Esophagus muscularis mucosa (tissue), 4 donors: ENCODE data around the gene S1PR2. TPM values are rescaled to one million over a fixed set of nuclear protein-coding genes. Genes with fewer than 3 reads are reported as not detected.

Source experiments
- DNase-seq: peaks from one replicate; pipeline ENCODE4 v3.0.0-alpha.2; 2017; ENCODE audit errors: extremely low spot score
- H3K27ac ChIP-seq, 4 donors: fragments of 200-600 bp; sonication (generic); replicated peaks in 1 of 4; 1 replicate in 3 of 4; 2 replicates in 1 of 4; pipeline ENCODE4 v1.5.1; 2016 to 2019; ENCODE audit warnings: mild to moderate bottlenecking in 1 of 4
- H3K27me3 ChIP-seq, 4 donors: fragments of 200-600 bp; sonication (generic); one replicate each; pipeline versions ENCODE4 v1.5.1 to v1.6.0; 2016 to 2019
- H3K36me3 ChIP-seq, 4 donors: fragments of 200-600 bp; sonication (generic); one replicate each; pipeline ENCODE4 v1.5.1; 2016 to 2019
- H3K4me1 ChIP-seq, 4 donors: fragments of 200-600 bp; sonication (generic); one replicate each; pipeline ENCODE4 v1.5.1; 2016 to 2019
- H3K4me3 ChIP-seq, 4 donors: fragments of 200-600 bp; sonication (generic); 1 replicate in 2 of 4; 2 replicates in 2 of 4; pipeline ENCODE4 v1.5.1; 2016 to 2019; ENCODE audit warnings: mild to moderate bottlenecking in 4 of 4, moderate library complexity in 1 of 4
- H3K9me3 ChIP-seq, 4 donors: fragments of 200-600 bp; sonication (generic); 1 replicate in 3 of 4; 2 replicates in 1 of 4; pipeline ENCODE4 v1.5.1; 2016 to 2019
- CTCF ChIP-seq, 3 experiments: fragments of 200-600 bp in 2 of 3; fragments of 450-650 bp in 1 of 3; sonication (generic) in 2 of 3; IDR thresholded peaks; one replicate each; pipeline ENCODE4 v1.5.1; 2017 to 2019; ENCODE audit warnings: antibody characterized with exemption in 3 of 3, mild to moderate bottlenecking in 2 of 3, moderate library complexity in 1 of 3
- EP300 ChIP-seq: sonication (generic); formaldehyde crosslinking; IDR thresholded peaks from one replicate; pipeline ENCODE4 v1.6.1; 2017; ENCODE audit warnings: antibody characterized with exemption
- POLR2A ChIP-seq: fragments of 450-650 bp; IDR thresholded peaks from one replicate; pipeline ENCODE4 v1.6.1; 2017; ENCODE audit warnings: antibody characterized with exemption, moderate library complexity, mild to moderate bottlenecking, low read depth
- POLR2AphosphoS5 ChIP-seq, 2 donors: sonication (generic); formaldehyde crosslinking; IDR thresholded peaks; one replicate each; pipeline ENCODE4 v1.6.1; 2017; ENCODE audit warnings: antibody characterized with exemption in 2 of 2
- WGBS: methylation state at CpG from one replicate; pipeline ENCODE4 v1.1.5; 2018; 5-methylcytosine and 5-hydroxymethylcytosine counted together
- intact Hi-C: fragments of 100-400 bp; cut with DNase I; formaldehyde crosslinking; loops from one replicate; pipeline ENCODE4 v1.15.1; 2023
- total RNA-seq, 4 donors: library from RNA; depleted of rRNA; stranded (reverse); fragments of >200 nt; gene quantifications; one replicate each; pipeline versions ENCODE4 v1.1.0 to v1.2.1, GENCODE V29; 2016

The S1PR2 gene
- total RNA-seq, 4 donors from 2014 or later, result 14.5 to 27.7 (median 20.4) TPM

- intact Hi-C loops, result no loop called here
Measured at GRCh38 chr19:10228393-10228792, 2.7 kb downstream of the S1PR2 start.

GRCh38 chr19:10227026-10227971, 3.8 kb downstream of the S1PR2 start:
- no peaks in the 10 kb centered on the region for H3K9me3 ChIP-seq
- H3K36me3 ChIP-seq, result peaks cover 0 to 21% (median 14%) of the 10 kb centered on the region in 4 donors
- H3K27ac ChIP-seq, result peak overlapping the region; percentile 82 to 91 (median 90)
- DNase-seq, result no peak
- intact Hi-C loops, result no loop called here
- WGBS, result 58% methylated on average over 22 of the region's 28 CpGs
- TF ChIP-seq POLR2AphosphoS5 (IDR thresholded peaks at IDR 0.05) (peak in 1 of 2 donors; percentile 31), POLR2A (no peak)
- H3K4me3 ChIP-seq, result peak overlapping the region; percentile 26 to 47 (median 32)
- no peaks in the 10 kb centered on the region for H3K27me3 ChIP-seq
- H3K4me1 ChIP-seq, result peaks cover 20 to 62% (median 56%) of the 10 kb centered on the region in 4 donors

More at GRCh38 chr19:10228393-10228792, 2.7 kb downstream of the S1PR2 start:
- Histone ChIP-seq H3K27ac (peak overlapping the region; percentile 82 to 91 (median 90)), H3K4me1 (peaks cover 20 to 62% (median 56%) of the 10 kb centered on the region in 4 donors), H3K27me3 (no peaks in the 10 kb centered on the region), H3K36me3 (peaks cover 0 to 14% (median 12%) of the 10 kb centered on the region in 4 donors), H3K4me3 (peak overlapping the region; percentile 75 to 99 (median 94)), H3K9me3 (no peaks in the 10 kb centered on the region)
- TF ChIP-seq POLR2AphosphoS5 (IDR thresholded peaks at IDR 0.05) (no peak), CTCF (IDR thresholded peaks at IDR 0.05) (no peak), POLR2A (no peak), EP300 (no peak)
- no peak for DNase-seq
- 75% methylated on average over 4 of the region's 5 CpGs for WGBS

GRCh38 chr19:10226376-10227025, 4.6 kb downstream of the S1PR2 start:
- 43% methylated on average over 13 of the region's 13 CpGs for WGBS
- TF ChIP-seq POLR2AphosphoS5 (IDR thresholded peaks at IDR 0.05) (peak; percentile 75 to 86), POLR2A (no peak)
- H3K4me3 ChIP-seq, result peak overlapping the region; percentile 26 to 47 (median 32)
- peak overlapping the region; percentile 82 to 91 (median 90) for H3K27ac ChIP-seq
- no peaks in the 10 kb centered on the region for H3K9me3 ChIP-seq
- H3K36me3 ChIP-seq, result peaks cover 0 to 22% (median 14%) of the 10 kb centered on the region in 4 donors
- intact Hi-C loops, result no loop called here
- no peaks in the 10 kb centered on the region for H3K27me3 ChIP-seq
- peaks cover 17 to 59% (median 52%) of the 10 kb centered on the region in 4 donors for H3K4me1 ChIP-seq
- DNase-seq, result peak; percentile 95

GRCh38 chr19:10226021-10226375, 5.1 kb downstream of the S1PR2 start:
- TF ChIP-seq CTCF (IDR thresholded peaks at IDR 0.05), result no peak
- no peak for TF ChIP-seq EP300
- TF ChIP-seq POLR2A, result no peak
- no peak for TF ChIP-seq POLR2AphosphoS5 (IDR thresholded peaks at IDR 0.05)
- DNase-seq, result no peak
- no peaks in the 10 kb centered on the region for H3K9me3 ChIP-seq
- peaks cover 0 to 25% (median 14%) of the 10 kb centered on the region in 4 donors for H3K36me3 ChIP-seq
- H3K4me3 ChIP-seq, result peak overlapping the region in 1 of 4 donors; percentile 2
- intact Hi-C loops, result no loop called here
- H3K4me1 ChIP-seq, result peaks cover 14 to 54% (median 48%) of the 10 kb centered on the region in 4 donors
- 69% methylated on average over 6 of the region's 6 CpGs for WGBS
- H3K27ac ChIP-seq, result peak overlapping the region; percentile 75 to 91 (median 86)
- no peaks in the 10 kb centered on the region for H3K27me3 ChIP-seq

- intact Hi-C loops, result no loop called here
- H3K27ac ChIP-seq, result peak overlapping the region in 3 of 4 donors; percentile 33 to 82 (median 75)
Measured at GRCh38 chr19:10224337-10224736, 6.8 kb downstream of the S1PR2 start.

More at GRCh38 chr19:10224337-10224736, 6.8 kb downstream of the S1PR2 start:
- Histone ChIP-seq H3K36me3 (peaks cover 0 to 25% (median 14%) of the 10 kb centered on the region in 4 donors), H3K27me3 (no peaks in the 10 kb centered on the region), H3K9me3 (no peaks in the 10 kb centered on the region), H3K4me3 (no peak overlapping the region), H3K4me1 (peaks cover 7 to 37% (median 35%) of the 10 kb centered on the region in 4 donors)
- 96% methylated on average over 23 of the region's 23 CpGs for WGBS
- DNase-seq, result no peak
- TF ChIP-seq POLR2A (no peak), POLR2AphosphoS5 (IDR thresholded peaks at IDR 0.05) (no peak), EP300 (no peak), CTCF (IDR thresholded peaks at IDR 0.05) (no peak)
